IMR-90 (cell line): ENCODE data around the gene CATSPER1. TPM values are rescaled to one million over a fixed set of nuclear protein-coding genes. Genes with fewer than 3 reads are reported as not detected.

Experiments used
- ATAC-seq: fragments of 200-7000 bp; cut with Tn5 transposase; 2 replicates; pipeline ENCODE4 v1.9.1; 2020; ENCODE audit warnings: low read depth, mild to moderate bottlenecking, moderate library complexity
- BruUV-seq: library from RNA; stranded (reverse); fragments of 400-500 nt; replicated peaks from 2 replicates; lab custom pipeline; 2021; lab: Mats Ljungman, UMichigan
- CTCF ChIA-PET: fragments of 300-600 bp; formaldehyde crosslinking; extraction: SDS; loops from one replicate; lab custom pipeline; 2021; ENCODE audit warnings: antibody characterized with exemption; lab: Yijun Ruan, JAX
- POLR2A ChIA-PET: fragments of 300-600 bp; sonication (Branson Sonifier 250); formaldehyde crosslinking; loops from one replicate; lab custom pipeline; 2022; ENCODE audit warnings: antibody characterized with exemption; ENCODE audit not compliant: unreplicated experiment; lab: Charles Lee
- DNase-seq: peaks from one replicate; pipeline ENCODE4 v3.0.0; 2013
- H2AFZ ChIP-seq: replicated peaks from 2 replicates; pipeline ENCODE3; 2013; ENCODE audit warnings: low read length, mild to moderate bottlenecking; ENCODE audit not compliant: poor library complexity
- H2AK5ac ChIP-seq: 2 replicates; pipeline ENCODE4 v1.6.1; 2013; ENCODE audit warnings: low read depth, low read length, inconsistent platforms
- H2AK9ac ChIP-seq: replicated peaks from 2 replicates; pipeline ENCODE3; 2013; ENCODE audit warnings: mild to moderate bottlenecking, low read depth, low read length, moderate library complexity; ENCODE audit not compliant: poor library complexity
- H2BK120ac ChIP-seq: 2 replicates; pipeline ENCODE4 v1.6.1; 2013; ENCODE audit warnings: low read depth, low read length, inconsistent platforms
- H2BK15ac ChIP-seq: 3 replicates; pipeline ENCODE4 v1.6.1; 2013; ENCODE audit warnings: low read depth, low read length, inconsistent platforms
- H2BK20ac ChIP-seq: 2 replicates; pipeline ENCODE4 v1.6.1; 2013; ENCODE audit warnings: low read depth, mild to moderate bottlenecking, inconsistent platforms, low read length, moderate library complexity
- H2BK5ac ChIP-seq: 2 replicates; pipeline ENCODE4 v1.6.1; 2013; ENCODE audit warnings: mild to moderate bottlenecking, low read depth, low read length, inconsistent platforms; ENCODE audit not compliant: poor library complexity, severe bottlenecking
- H3K14ac ChIP-seq: replicated peaks from 2 replicates; pipeline ENCODE4 v1.6.1; 2013; ENCODE audit warnings: low read depth, low read length, inconsistent platforms
- H3K18ac ChIP-seq: 2 replicates; pipeline ENCODE4 v1.6.1; 2013; ENCODE audit warnings: low read depth, low read length, control low read depth
- H3K23ac ChIP-seq: 2 replicates; pipeline ENCODE4 v1.6.1; 2013; ENCODE audit warnings: low read depth, low read length, inconsistent platforms
- H3K27ac ChIP-seq: 2 replicates; pipeline ENCODE4 v1.5.1; 2013; ENCODE audit warnings: mild to moderate bottlenecking, control low read depth, low read length; ENCODE audit not compliant: insufficient read depth
- H3K27me3 ChIP-seq: 2 replicates; pipeline ENCODE4 v1.6.1; 2013; ENCODE audit warnings: low read length; ENCODE audit not compliant: control insufficient read depth, insufficient read depth
- H3K36me3 ChIP-seq: 2 replicates; pipeline ENCODE4 v1.6.1; 2013; ENCODE audit warnings: low read length, mixed read lengths; ENCODE audit not compliant: control insufficient read depth, insufficient read depth
- H3K4ac ChIP-seq: 2 replicates; pipeline ENCODE4 v1.6.1; 2013; ENCODE audit warnings: low read depth, low read length, inconsistent platforms
- H3K4me1 ChIP-seq: 2 replicates; pipeline ENCODE4 v1.6.1; 2013; ENCODE audit warnings: low read length, mixed read lengths; ENCODE audit not compliant: control insufficient read depth, insufficient read depth
- H3K4me2 ChIP-seq: 2 replicates; pipeline ENCODE4 v1.6.1; 2013; ENCODE audit warnings: low read depth, mild to moderate bottlenecking, control low read depth, low read length, moderate library complexity
- H3K4me3 ChIP-seq: 2 replicates; pipeline ENCODE4 v1.5.1; 2013; ENCODE audit warnings: low read depth, mild to moderate bottlenecking, control low read depth, low read length, moderate library complexity; ENCODE audit not compliant: insufficient read depth
- H3K56ac ChIP-seq: 2 replicates; pipeline ENCODE4 v1.6.1; 2013; ENCODE audit warnings: low read length, inconsistent platforms; ENCODE audit not compliant: insufficient read depth; ENCODE audit errors: extremely low read depth
- H3K79me1 ChIP-seq, 2 experiments: 2 replicates each; pipeline ENCODE4 v1.6.1; 2013; ENCODE audit warnings: low read length in 2 of 2, inconsistent platforms in 1 of 2, low read depth in 1 of 2
- H3K9ac ChIP-seq: 2 replicates; pipeline ENCODE4 v1.6.1; 2013; ENCODE audit warnings: low read depth, low read length, control low read depth
- H3K9me1 ChIP-seq: 2 replicates; pipeline ENCODE4 v1.6.1; 2013; ENCODE audit warnings: low read length, inconsistent platforms; ENCODE audit not compliant: insufficient read depth
- H3K9me3 ChIP-seq: 2 replicates; pipeline ENCODE4 v1.6.1; 2013; ENCODE audit warnings: low read length; ENCODE audit not compliant: control insufficient read depth, insufficient read depth
- H4K20me1 ChIP-seq: 2 replicates; pipeline ENCODE4 v1.6.1; 2013; ENCODE audit warnings: low read length, inconsistent platforms; ENCODE audit not compliant: insufficient read depth
- H4K5ac ChIP-seq: 2 replicates; pipeline ENCODE4 v1.6.1; 2013; ENCODE audit warnings: mild to moderate bottlenecking, low read depth, low read length, control low read depth
- H4K8ac ChIP-seq, 2 experiments: 2 replicates each; pipeline ENCODE4 v1.6.1; 2013; ENCODE audit warnings: low read depth in 2 of 2, low read length in 2 of 2, control low read depth in 1 of 2, inconsistent platforms in 1 of 2
- H4K91ac ChIP-seq: 2 replicates; pipeline ENCODE4 v1.6.1; 2013; ENCODE audit warnings: low read depth, low read length, inconsistent platforms; ENCODE audit not compliant: insufficient read depth
- BHLHE40 ChIP-seq: fragments of 150-350 bp; IDR thresholded peaks from 2 replicates; pipeline ENCODE4 v1.6.1; 2016; ENCODE audit warnings: mild to moderate bottlenecking, low read depth, low read length
- CEBPB ChIP-seq: IDR thresholded peaks from 2 replicates; pipeline ENCODE4 v1.6.1; 2012; ENCODE audit warnings: low read depth, low read length, improper control_type of control experiment
- FOS ChIP-seq: fragments of 150-350 bp; IDR thresholded peaks from 2 replicates; pipeline ENCODE4 v1.6.1; 2016; ENCODE audit warnings: low read depth, low read length
- MAFK ChIP-seq: IDR thresholded peaks from 2 replicates; pipeline ENCODE4 v1.6.1; 2012; ENCODE audit warnings: low read depth, low read length, improper control_type of control experiment
- MAZ ChIP-seq: IDR thresholded peaks from 2 replicates; pipeline ENCODE4 v1.6.1; 2012; ENCODE audit warnings: low read depth, mild to moderate bottlenecking, low read length, improper control_type of control experiment, moderate library complexity, borderline replicate concordance
- MXI1 ChIP-seq: IDR thresholded peaks from 2 replicates; pipeline ENCODE4 v1.6.1; 2012; ENCODE audit warnings: low read depth, mild to moderate bottlenecking, low read length, moderate library complexity, borderline replicate concordance
- NFE2L2 ChIP-seq: fragments of 150-350 bp; IDR thresholded peaks from 2 replicates; pipeline ENCODE4 v1.6.1; 2016; ENCODE audit warnings: low read depth, mild to moderate bottlenecking, low read length
- POLR2A ChIP-seq: IDR thresholded peaks from 2 replicates; pipeline ENCODE4 v1.6.1; 2012; ENCODE audit warnings: mild to moderate bottlenecking, low read depth, low read length
- RAD21 ChIP-seq: IDR thresholded peaks from 2 replicates; pipeline ENCODE4 v1.6.1; 2012; ENCODE audit warnings: low read length, improper control_type of control experiment
- RCOR1 ChIP-seq: IDR thresholded peaks from 2 replicates; pipeline ENCODE4 v1.6.1; 2012; ENCODE audit warnings: mild to moderate bottlenecking, low read length, improper control_type of control experiment; ENCODE audit not compliant: insufficient replicate concordance
- RFX5 ChIP-seq: IDR thresholded peaks from 2 replicates; pipeline ENCODE4 v1.8.0; 2012; ENCODE audit warnings: low read depth, mild to moderate bottlenecking, low read length, moderate library complexity
- SMC3 ChIP-seq: fragments of 150-350 bp; IDR thresholded peaks from 2 replicates; pipeline ENCODE4 v1.6.1; 2016; ENCODE audit warnings: low read depth, mild to moderate bottlenecking, antibody characterized with exemption, low read length, moderate library complexity
- WGBS, 2 experiments: methylation state at CpG; one replicate each; pipeline versions ENCODE4 v1.1.5 to v1.1.7; 2013; ENCODE audit warnings: missing lambda C conversion rate in 2 of 2; ENCODE audit not compliant: insufficient read length in 1 of 2; ENCODE audit errors: extremely low coverage in 2 of 2; 5-methylcytosine and 5-hydroxymethylcytosine counted together
- dilution Hi-C: fragments of 300-500 bp; cut with HindIII; formaldehyde crosslinking; loops from one replicate; pipeline ENCODE4 v1.14.3; 2018; ENCODE audit warnings: low sequenced_read_pairs; ENCODE audit not compliant: unreplicated experiment
- in situ Hi-C: fragments of 300-500 bp; cut with MboI; formaldehyde crosslinking; loops from 3 replicates; pipeline ENCODE4 v1.14.3; 2019; ENCODE audit warnings: low sequenced_read_pairs, inconsistent platforms, mixed read lengths
- intact Hi-C: fragments of 100-400 bp; cut with micrococcal nuclease; formaldehyde crosslinking; loops from 2 replicates; pipeline ENCODE4 v1.10.0; 2022
- polyA plus RNA-seq, 3 experiments: library from polyadenylated mRNA; depleted of rRNA; stranded (reverse); fragments of >200 nt; gene quantifications; 2 replicates each; pipeline ENCODE4 v1.2.3, GENCODE V29; 2012; ENCODE audit warnings: low replicate concordance in 1 of 3
- total RNA-seq: library from RNA; depleted of rRNA; stranded (reverse); fragments of >200 nt; gene quantifications from 2 replicates; pipeline ENCODE4 v1.2.3, GENCODE V29; 2012
- TF ChIP-seq, protein P1 (sequence below): fragments of 150-350 bp; IDR thresholded peaks from 2 replicates; pipeline ENCODE4 v1.6.1; 2017; ENCODE audit warnings: mild to moderate bottlenecking, antibody characterized with exemption, low read length, low read depth
- TF ChIP-seq, protein P2 (sequence below): conservative IDR thresholded peaks from 2 replicates; pipeline ENCODE4 v1.5.1; 2012; ENCODE audit warnings: mild to moderate bottlenecking, low read depth, low read length, improper control_type of control experiment

CATSPER1 gene
- total and polyA plus RNA-seq, 2 of the 4 experiments (the other 2 are of a cell fraction): 0.18 to 0.91 TPM

DNA sequence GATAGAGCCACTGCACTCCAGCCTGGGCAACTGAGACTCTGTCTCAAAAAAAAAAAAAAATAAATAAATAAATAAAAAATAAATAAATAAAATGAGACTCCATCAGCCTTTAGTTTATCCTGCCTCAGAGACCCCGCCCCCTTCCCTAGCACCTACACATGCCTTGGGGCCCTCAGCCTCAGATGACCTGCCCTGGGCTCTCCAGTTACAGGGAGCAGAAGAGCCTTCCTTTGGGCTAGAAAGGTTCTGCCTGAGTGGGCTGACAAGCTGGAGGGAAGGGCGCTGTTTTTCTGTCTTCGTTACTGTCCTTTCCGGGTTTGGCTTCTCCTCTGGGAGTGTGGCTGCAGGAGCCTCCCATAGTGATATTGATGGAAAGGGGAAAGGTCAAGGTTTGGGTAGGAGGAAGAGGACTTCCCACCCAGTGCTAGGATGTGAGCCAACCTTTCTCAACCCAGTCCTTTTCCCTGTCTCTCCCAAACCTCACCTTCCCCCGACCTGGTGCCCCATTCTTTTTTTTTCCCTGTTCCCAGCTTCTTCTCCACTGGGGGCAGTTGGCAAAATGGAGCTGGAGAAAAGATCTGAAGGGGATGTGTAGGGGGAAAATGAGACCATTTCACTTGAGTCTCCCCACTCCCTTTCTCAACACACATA lies 24.4 kb upstream of the CATSPER1 start:
- Histone ChIP-seq H2AK5ac (peak overlapping the region; percentile 92), H3K4me2 (no peak overlapping the region), H2BK120ac (no peak overlapping the region), H3K9ac (peak overlapping the region; percentile 76; the same call in 1 of the 2 replicates), H3K27ac (peak overlapping the region; percentile 58; the same call in 1 of the 2 replicates), H3K9me3 (no peaks in the 10 kb centered on the region), H2BK20ac (no peak overlapping the region), H3K79me1 (peaks cover 13 to 37% of the 10 kb centered on the region in 2 experiments), H3K9me1 (0 out of 2 replicates have a peak, but pooled peaks cover 7% of the 10 kb centered on the region), H2AFZ (peak overlapping the region; percentile 95), H3K18ac (no peak overlapping the region), H3K4me1 (peaks cover 8% of the 10 kb centered on the region), H3K14ac (peak overlapping the region; percentile 89; the same call in 1 of the 2 replicates), H3K56ac (0 out of 2 replicates have a peak overlapping the region, but pooled peaks have one; percentile 19), H3K23ac (peak overlapping the region; percentile 81; the same call in 1 of the 2 replicates), H4K91ac (peak overlapping the region; percentile 76), H4K8ac (peak overlapping the region; percentile 92 to 97), H4K5ac (peak overlapping the region; percentile 83), H3K36me3 (peaks cover 11% of the 10 kb centered on the region), H3K4me3 (no peak overlapping the region), H2BK15ac (0 out of 3 replicates have a peak overlapping the region, but pooled peaks have one; percentile 50), H3K4ac (peak overlapping the region; percentile 84), H2AK9ac (peak overlapping the region; percentile 99), H2BK5ac (peak overlapping the region; percentile 48), H3K27me3 (peaks cover 23% of the 10 kb centered on the region; the same call in 1 of the 2 replicates), H4K20me1 (peaks cover 11% of the 10 kb centered on the region; the same call in 1 of the 2 replicates)
- no peak for TF ChIP-seq RCOR1
- TF ChIP-seq RAD21: no peak
- TF ChIP-seq BHLHE40: no peak
- TF ChIP-seq MXI1: no peak
- no peak for TF ChIP-seq MAZ
- TF ChIP-seq SMC3: no peak
- TF ChIP-seq, protein P1, sequence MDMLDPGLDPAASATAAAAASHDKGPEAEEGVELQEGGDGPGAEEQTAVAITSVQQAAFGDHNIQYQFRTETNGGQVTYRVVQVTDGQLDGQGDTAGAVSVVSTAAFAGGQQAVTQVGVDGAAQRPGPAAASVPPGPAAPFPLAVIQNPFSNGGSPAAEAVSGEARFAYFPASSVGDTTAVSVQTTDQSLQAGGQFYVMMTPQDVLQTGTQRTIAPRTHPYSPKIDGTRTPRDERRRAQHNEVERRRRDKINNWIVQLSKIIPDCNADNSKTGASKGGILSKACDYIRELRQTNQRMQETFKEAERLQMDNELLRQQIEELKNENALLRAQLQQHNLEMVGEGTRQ: no peak
- TF ChIP-seq NFE2L2: no peak
- TF ChIP-seq FOS: no peak
- no peak for TF ChIP-seq RFX5
- TF ChIP-seq, protein P2, sequence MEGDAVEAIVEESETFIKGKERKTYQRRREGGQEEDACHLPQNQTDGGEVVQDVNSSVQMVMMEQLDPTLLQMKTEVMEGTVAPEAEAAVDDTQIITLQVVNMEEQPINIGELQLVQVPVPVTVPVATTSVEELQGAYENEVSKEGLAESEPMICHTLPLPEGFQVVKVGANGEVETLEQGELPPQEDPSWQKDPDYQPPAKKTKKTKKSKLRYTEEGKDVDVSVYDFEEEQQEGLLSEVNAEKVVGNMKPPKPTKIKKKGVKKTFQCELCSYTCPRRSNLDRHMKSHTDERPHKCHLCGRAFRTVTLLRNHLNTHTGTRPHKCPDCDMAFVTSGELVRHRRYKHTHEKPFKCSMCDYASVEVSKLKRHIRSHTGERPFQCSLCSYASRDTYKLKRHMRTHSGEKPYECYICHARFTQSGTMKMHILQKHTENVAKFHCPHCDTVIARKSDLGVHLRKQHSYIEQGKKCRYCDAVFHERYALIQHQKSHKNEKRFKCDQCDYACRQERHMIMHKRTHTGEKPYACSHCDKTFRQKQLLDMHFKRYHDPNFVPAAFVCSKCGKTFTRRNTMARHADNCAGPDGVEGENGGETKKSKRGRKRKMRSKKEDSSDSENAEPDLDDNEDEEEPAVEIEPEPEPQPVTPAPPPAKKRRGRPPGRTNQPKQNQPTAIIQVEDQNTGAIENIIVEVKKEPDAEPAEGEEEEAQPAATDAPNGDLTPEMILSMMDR: no peak
- no peak for TF ChIP-seq CEBPB
- TF ChIP-seq POLR2A: no peak
- no peak for TF ChIP-seq MAFK
- DNase-seq (no peak), ATAC-seq (no peak)
- intact Hi-C loops: no loop called here
- ChIA-PET POLR2A (no interaction called here), CTCF (interaction anchor here (2.1 kb wide), 1 partner anchor 18 kb away, joined by 11 read pairs; no protein-coding TSS in a partner anchor)
- dilution Hi-C loops: no loop called here
- in situ Hi-C loops: no loop called here
- no CpG with 5 or more reads among the region's 5 CpGs for WGBS, 2 experiments
- BruUV-seq: no TSS peak
